GM19025 (cell line): ENCODE measurements around the gene TUBB1.

ENCODE experiments used
- ATAC-seq: cut with Tn5 transposase; IDR thresholded peaks from one replicate; pipeline ENCODE4 v1.9.1; 2021; ENCODE audit warnings: mild to moderate bottlenecking, low read depth, moderate library complexity; ENCODE audit not compliant: unreplicated experiment

TUBB1 gene

GRCh38 chr20:58988565-58988882 is 30.7 kb upstream of the TUBB1 start:
- no peak for ATAC-seq

- ATAC-seq = no peak
Observed at GRCh38 chr20:58989196-58989595, 30.0 kb upstream of the TUBB1 start.

GRCh38 chr20:58990651-58991445 is 28.4 kb upstream of the TUBB1 start:
- ATAC-seq = no peak

DNA sequence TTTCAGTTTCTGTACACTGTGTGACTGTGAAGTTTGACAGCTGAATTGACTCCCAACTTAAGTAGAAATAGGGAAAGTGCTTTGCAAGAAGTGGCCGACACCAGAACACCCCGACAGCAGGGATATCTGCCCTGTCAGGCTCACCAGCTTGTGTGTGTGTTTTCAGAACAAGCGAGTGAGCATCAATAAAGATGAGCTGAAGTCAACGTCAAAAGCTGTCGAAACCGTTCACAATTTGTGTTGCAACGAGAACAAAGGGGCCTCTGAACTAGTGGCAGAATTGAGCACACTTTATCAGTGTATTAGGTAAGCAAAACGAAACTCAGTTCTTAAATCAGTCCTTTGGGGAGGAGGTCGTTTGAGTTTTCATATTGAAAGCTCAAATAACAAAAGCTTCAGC is 27.5 kb upstream of the TUBB1 start:
- ATAC-seq = no peak

DNA sequence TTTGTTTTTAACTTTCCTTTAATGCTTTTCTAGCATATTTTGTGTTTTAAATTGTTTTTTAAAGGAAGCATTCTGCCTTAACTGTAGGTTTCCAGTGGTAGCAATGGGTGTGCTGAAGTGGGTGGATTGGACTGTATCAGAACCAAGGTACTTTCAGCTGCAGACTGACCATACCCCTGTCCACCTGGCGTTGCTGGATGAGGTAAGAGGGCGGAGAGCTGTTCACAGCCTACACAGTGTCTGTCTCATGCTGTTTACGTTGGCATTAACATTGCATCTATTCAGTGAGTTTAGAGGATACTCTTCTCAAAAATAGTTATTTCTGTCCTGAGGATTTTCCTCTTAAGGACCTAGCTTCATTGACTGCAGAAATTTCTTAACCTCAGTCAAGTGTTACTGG is 26.3 kb upstream of the TUBB1 start:
- ATAC-seq = no peak

- ATAC-seq = no peak
Observed at GRCh38 chr20:58993332-58994248, 25.6 kb upstream of the TUBB1 start.

DNA sequence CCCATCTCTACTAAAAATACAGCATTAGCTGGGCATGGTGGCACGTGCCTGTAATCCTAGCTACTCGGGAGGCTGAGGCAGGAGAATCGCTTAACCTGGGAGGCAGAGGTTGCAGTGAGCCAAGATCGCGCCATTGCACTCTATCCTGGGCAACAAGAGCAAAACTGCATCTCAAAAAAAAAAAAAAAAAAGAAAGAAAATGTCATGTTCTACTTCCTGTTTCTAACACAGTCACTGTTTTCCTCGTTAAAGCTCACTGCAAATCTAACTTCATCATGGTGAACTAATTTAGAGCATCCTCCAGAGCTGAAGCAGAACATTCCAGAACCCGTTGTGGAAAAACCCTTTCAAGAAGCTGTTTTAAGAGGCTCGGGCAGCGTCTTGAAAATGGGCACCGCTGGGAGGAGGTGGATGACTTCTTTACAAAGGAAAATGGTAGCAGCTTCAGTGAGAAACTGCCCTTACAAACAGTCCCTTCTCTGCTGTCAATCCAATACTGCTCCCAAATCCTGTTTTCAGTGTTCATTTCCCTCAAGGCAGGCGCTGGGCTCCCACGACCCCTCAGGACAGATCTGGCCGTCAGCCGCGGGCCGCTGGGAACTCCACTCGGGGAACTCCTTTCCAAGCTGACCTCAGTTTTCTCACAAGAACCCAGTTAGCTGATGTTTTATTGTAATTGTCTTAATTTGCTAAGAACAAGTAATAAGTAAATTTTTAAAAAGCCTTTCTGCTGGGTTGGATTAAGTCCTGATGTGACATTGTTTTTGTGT is 24.7 kb upstream of the TUBB1 start:
- no peak for ATAC-seq

DNA sequence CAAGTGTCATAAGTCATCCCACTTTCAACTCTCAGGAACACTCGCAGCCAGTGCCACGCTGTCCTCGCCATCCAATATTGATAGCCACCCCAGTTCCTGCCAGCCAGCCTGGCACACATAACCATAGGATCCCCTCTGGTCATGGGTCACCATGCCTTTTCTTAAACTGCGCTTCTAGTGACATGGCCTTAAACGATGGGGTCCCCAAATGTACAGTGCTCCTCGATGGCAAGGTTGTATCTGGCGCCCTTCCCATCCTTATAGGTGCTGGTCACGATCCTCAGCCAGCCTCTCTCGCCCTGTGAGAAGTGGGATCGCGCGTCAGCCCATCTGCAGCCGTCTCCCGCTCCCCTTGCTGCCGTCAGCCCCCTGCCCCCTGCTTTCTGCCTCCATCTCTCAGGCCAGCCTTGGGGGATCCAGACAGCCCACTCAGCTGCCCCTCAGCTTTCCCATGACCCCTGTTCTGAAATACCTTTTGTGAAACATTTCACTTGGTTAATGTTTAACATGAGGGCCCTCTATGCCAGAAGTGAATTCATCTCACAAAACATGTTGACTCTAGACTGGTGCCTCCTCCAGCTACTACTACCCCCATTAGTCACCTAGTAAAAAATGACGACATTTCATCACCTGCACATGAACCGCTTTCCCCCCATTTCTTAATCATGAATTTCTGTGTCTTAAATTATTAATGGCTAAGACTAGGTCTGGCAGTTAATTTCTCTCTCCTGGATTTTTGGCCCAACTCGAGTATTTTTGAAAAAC is 23.6 kb upstream of the TUBB1 start:
- ATAC-seq = no peak

- ATAC-seq = no peak
Observed at GRCh38 chr20:58996226-58996611, 23.0 kb upstream of the TUBB1 start.

GRCh38 chr20:58997141-58997770 is 22.0 kb upstream of the TUBB1 start:
- no peak for ATAC-seq

DNA sequence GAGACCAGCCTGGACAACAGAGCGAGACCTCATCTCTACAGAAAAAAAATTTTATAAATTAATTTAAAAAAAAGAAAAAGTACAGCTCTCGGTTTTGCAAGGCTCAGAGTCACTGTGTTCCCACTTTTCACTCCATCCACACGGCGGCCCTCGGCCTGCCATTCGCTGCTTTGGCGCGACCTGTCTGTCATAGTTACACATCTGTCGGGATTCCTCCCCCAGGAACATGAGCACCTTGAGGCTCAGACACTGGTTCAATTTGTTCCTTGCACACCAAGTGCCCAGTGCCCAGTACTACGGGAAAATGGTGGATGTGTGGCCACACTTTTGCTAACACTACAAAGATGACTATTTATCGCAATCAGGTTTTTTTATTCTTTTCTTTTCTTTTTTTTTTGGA is 20.6 kb upstream of the TUBB1 start:
- no peak for ATAC-seq

DNA sequence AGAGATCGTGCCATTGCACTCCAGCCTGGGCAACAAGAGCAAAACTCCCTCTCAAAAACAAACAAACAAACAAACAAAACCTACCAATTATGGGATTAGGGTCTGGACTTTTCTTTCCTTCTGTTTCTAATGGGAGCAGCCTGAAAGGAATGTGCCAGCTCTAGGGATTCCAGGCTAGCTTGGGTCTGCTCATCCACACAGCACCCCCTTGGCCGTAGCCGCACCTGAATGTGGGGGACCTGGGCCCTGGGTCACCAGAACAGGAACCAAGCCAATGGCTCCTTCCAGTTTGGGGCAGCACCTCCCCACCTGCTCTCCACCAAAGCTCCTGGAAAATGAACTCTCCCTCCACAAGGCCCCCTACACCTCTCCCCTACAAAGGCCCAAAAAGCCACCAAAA is 18.9 kb upstream of the TUBB1 start:
- no peak for ATAC-seq

DNA sequence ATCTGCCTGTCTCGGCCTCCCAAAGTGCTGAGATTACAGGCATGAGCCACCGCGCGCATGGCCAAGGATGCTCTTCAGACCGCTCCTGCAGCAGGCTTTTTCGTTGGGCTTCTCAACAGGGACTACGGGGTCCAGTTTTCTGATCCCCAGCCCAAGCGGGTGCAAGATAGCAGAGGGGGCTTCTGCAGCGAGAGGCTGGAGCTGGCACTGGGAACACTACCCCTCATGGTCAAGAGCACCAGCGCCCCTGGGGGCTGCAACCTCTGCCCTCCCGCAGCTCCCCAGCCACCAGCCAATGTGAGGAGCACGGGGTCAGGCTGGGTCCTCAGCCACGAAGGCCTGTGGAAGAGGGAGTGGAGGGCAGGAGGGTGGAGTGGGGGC is 18.2 kb upstream of the TUBB1 start:
- no peak for ATAC-seq

- ATAC-seq = no peak
Observed at GRCh38 chr20:59001449-59002171, 17.6 kb upstream of the TUBB1 start.

DNA sequence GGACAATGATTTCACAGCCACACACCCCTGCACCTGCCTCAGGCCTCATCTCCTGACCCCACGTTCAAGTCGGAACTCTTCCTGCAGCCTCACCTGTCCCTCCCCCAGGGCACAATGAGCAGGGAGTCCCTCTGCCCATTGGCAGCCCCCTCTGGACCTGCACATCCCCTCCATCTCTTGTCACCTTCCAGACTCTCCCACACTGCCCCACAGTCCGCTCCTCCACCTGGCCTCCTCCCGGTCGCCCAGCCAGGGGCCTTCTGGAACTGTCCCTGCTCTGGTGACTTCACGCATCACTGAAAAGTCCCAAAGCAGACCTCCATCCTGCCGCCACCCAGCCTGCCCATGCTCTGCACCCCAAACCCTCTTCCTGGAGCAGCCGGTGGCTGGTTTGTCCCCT is 16.8 kb upstream of the TUBB1 start:
- no peak for ATAC-seq

DNA sequence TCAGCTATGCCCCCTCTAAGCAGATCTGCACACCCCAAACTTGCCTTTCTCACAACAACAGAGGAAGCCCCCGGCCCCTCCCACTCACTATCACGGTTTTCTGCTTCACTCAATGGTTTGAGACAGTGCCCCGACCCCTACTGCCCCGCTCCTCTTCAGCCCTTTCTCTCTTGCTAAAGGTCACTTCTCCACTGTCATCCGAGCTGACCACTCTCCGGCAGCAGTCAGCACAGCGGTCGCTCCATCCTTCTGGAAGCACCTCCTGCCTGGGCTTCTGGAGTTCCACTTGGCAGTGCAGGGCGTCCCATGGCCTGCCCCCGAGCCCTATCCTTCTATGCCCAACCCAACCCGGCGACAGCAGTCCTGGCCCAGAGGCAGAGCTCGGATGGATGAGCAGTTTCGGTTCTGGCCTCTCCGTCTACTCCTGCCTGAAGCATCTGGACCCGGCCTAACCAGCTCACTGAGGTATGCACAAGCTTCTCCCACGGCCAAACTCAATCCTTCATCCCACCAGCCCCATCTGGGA is 16.3 kb upstream of the TUBB1 start:
- ATAC-seq = no peak

- no peak for ATAC-seq
Observed at GRCh38 chr20:59003836-59004492, 15.3 kb upstream of the TUBB1 start.

DNA sequence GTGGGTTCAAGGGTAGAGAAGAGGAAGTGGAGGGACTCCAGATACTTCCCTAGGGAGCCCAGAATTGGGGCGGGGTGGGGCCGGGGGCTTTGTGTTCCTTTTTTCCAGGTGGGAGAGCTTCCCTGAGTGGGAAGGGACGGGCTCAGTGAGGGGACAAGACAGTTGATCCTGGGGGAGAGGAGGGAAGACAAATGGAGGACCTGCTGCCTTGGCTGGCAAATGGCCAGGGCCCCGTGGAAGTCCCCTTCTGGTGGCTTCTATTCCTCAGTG is 14.8 kb upstream of the TUBB1 start:
- no peak for ATAC-seq
